Measurements from ENCODE around the gene CCNY. TPM values are rescaled to one million over a fixed set of nuclear protein-coding genes. Genes with fewer than 3 reads are reported as not detected.

The CCNY gene
- total RNA-seq, 3 donors from 2014 or later (not counting 1 experiment from before 2014, with no cell fraction given) = 71.0 to 87.2 (median 74.3) TPM

DNA sequence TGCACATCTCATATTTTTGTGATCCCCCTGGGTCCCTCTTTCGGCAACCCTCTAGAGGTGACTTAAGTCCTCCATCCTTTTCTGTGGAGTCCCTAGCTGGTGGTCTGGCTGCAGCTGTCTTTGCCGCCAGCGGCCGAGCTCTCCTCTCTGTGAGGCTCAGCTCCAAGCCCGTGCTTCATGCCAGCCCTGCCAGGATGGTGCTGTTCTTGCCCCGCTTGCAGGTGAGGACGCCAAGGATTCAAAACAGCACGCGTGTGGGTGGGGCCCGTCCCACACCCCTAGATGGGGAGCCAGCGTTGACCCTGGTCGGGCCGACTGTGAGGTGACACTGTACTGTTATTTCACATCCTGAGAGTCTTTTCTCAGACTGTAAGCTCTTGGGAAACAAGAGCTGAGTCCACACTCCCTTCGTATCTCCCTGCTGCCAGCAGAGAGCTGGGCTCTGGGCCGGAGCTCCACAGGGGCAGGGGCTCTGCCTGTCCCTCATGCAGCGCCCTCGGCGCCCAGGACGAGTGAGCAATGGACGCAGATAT, 232.2 kb downstream of the CCNY start:
- Histone ChIP-seq H3K4me3 (ENCODE audit: low read length) (no peak overlapping the region), H3K27ac (ENCODE audit: low read length) (no peak overlapping the region), H3K9me3 (ENCODE audit: control insufficient read depth, insufficient read depth, low read length) (no peaks in the 10 kb centered on the region), H3K27me3 (ENCODE audit: control insufficient read depth, insufficient read depth, low read length) (no peaks in the 10 kb centered on the region), H3K36me3 (ENCODE audit: control insufficient read depth, insufficient read depth, low read length) (peaks cover 37% of the 10 kb centered on the region), H3K4me1 (ENCODE audit: control insufficient read depth, insufficient read depth, low read length) (peaks cover 8% of the 10 kb centered on the region)
- ATAC-seq (peak in 1 of 3 donors; percentile 25), DNase-seq (no peak)
- Mint-ChIP-seq H3K9me3 (no peaks in the 10 kb centered on the region), H3K4me1 (peaks cover 0 to 13% of the 10 kb centered on the region in 2 donors), H3K27ac (no peak overlapping the region), H3K27me3 (ENCODE audit: low read depth in 2 of 2) (no peaks in the 10 kb centered on the region), H3K36me3 (no peaks in the 10 kb centered on the region), H3K4me3 (no peak overlapping the region)
- intact Hi-C loops (cut with micrococcal nuclease) = no loop called here
- TF ChIP-seq, protein P1, sequence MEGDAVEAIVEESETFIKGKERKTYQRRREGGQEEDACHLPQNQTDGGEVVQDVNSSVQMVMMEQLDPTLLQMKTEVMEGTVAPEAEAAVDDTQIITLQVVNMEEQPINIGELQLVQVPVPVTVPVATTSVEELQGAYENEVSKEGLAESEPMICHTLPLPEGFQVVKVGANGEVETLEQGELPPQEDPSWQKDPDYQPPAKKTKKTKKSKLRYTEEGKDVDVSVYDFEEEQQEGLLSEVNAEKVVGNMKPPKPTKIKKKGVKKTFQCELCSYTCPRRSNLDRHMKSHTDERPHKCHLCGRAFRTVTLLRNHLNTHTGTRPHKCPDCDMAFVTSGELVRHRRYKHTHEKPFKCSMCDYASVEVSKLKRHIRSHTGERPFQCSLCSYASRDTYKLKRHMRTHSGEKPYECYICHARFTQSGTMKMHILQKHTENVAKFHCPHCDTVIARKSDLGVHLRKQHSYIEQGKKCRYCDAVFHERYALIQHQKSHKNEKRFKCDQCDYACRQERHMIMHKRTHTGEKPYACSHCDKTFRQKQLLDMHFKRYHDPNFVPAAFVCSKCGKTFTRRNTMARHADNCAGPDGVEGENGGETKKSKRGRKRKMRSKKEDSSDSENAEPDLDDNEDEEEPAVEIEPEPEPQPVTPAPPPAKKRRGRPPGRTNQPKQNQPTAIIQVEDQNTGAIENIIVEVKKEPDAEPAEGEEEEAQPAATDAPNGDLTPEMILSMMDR (IDR thresholded peaks at IDR 0.05) = no peak
- WGBS (ENCODE audit: insufficient coverage) = 94% methylated on average over 20 of the region's 20 CpGs

DNA sequence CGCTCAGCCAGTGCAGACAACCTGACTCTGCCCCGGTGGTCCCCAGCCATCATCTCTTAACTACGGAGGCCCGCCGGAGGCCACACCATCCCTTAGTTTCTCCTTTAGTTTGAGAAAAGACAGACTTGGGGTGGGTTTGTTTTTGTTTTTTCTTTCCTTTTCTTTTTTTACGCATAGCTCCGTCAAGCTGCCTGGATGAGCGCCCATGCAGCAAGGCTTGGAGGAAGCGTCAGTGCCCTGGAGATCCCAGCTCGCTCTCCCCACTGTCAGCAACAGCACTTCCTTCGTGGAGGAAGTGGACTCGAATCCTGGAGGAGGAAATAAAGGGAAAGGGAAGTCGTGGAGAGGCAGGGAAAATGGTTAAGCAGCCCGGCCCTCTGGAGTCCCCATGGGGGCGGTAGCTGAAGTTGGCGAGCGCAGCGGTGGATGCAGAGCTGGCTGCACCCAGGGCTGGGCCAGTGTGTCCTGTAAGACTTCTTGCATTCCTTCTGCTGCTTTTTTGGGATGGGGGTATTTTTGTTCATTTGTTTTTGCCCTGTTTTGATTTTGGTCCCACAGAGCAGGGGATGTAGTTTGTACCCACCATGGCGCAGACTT, 232.9 kb downstream of the CCNY start:
- intact Hi-C loops (cut with micrococcal nuclease) = no loop called here
- H3K36me3 Mint-ChIP-seq = no peaks in the 10 kb centered on the region
- H3K9me3 Mint-ChIP-seq = no peaks in the 10 kb centered on the region
- TF ChIP-seq, protein P1 (IDR thresholded peaks at IDR 0.05) = no peak
- DNase-seq (no peak), ATAC-seq (no peak)
- no peaks in the 10 kb centered on the region for H3K27me3 Mint-ChIP-seq (ENCODE audit: low read depth in 2 of 2)
- Histone ChIP-seq H3K36me3 (ENCODE audit: control insufficient read depth, insufficient read depth, low read length) (peaks cover 37% of the 10 kb centered on the region), H3K9me3 (ENCODE audit: control insufficient read depth, insufficient read depth, low read length) (no peaks in the 10 kb centered on the region), H3K4me3 (ENCODE audit: low read length) (no peak overlapping the region), H3K27ac (ENCODE audit: low read length) (no peak overlapping the region), H3K4me1 (ENCODE audit: control insufficient read depth, insufficient read depth, low read length) (peaks cover 7% of the 10 kb centered on the region), H3K27me3 (ENCODE audit: control insufficient read depth, insufficient read depth, low read length) (no peaks in the 10 kb centered on the region)
- WGBS (ENCODE audit: insufficient coverage) = 89% methylated on average over 19 of the region's 19 CpGs
- H3K27ac Mint-ChIP-seq = no peak overlapping the region
- H3K4me1 Mint-ChIP-seq = peaks cover 0 to 10% of the 10 kb centered on the region in 2 donors
- no peak overlapping the region for H3K4me3 Mint-ChIP-seq

DNA sequence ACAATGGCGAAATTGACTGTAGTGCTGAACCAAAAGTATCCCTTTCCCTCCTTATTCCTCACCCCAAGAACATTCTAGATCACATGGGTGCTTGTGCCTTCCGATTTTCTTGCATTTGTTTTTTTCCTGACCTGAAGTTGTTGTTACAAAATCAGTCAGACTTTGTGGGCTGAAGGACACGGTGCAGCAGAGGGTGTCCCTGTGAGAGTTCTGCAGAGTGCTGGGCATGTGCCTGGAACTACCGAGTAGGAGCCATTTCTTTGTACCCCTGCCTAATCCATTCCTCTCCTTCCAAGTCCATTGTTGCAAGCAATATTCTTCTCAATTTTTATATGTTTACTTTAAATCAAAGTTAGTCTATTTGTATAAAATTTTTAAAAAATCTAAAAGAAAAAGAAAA, 233.5 kb downstream of the CCNY start:
- DNase-seq (no peak), ATAC-seq (no peak)
- Mint-ChIP-seq H3K27me3 (ENCODE audit: low read depth in 2 of 2) (no peaks in the 10 kb centered on the region), H3K9me3 (no peaks in the 10 kb centered on the region), H3K4me3 (no peak overlapping the region), H3K27ac (no peak overlapping the region), H3K36me3 (no peaks in the 10 kb centered on the region), H3K4me1 (peaks cover 0 to 4% of the 10 kb centered on the region in 2 donors)
- no peaks in the 10 kb centered on the region for H3K27me3 ChIP-seq (ENCODE audit: control insufficient read depth, insufficient read depth, low read length)
- H3K36me3 ChIP-seq (ENCODE audit: control insufficient read depth, insufficient read depth, low read length) = peaks cover 41% of the 10 kb centered on the region
- no peak overlapping the region for H3K4me3 ChIP-seq (ENCODE audit: low read length)
- WGBS (ENCODE audit: insufficient coverage) = 96% methylated on average over 4 of the region's 4 CpGs
- H3K9me3 ChIP-seq (ENCODE audit: control insufficient read depth, insufficient read depth, low read length) = no peaks in the 10 kb centered on the region
- no peak overlapping the region for H3K27ac ChIP-seq (ENCODE audit: low read length)
- intact Hi-C loops (cut with micrococcal nuclease) = no loop called here
- H3K4me1 ChIP-seq (ENCODE audit: control insufficient read depth, insufficient read depth, low read length) = peaks cover under 1% of the 10 kb centered on the region
- TF ChIP-seq, protein P1 (IDR thresholded peaks at IDR 0.05) = no peak

DNA sequence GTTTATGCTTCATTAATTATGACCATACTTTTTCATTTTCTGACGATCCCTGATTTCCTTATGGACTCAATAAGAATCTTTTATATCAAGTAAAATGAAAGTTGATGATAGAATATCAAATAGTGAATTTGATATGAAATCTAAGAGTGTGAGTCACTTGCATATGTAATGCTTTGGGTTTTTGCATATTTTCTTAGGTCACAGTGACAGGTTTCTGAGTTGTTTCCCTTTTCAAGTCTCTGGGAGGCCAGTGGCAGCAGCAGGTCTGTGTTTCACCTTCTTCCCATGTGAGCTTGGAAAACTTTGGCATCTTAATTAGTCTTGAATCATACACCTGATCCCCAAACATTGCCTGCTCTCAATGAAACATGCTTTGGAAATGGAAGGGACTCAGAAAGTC, 234.1 kb downstream of the CCNY start:
- Histone ChIP-seq H3K4me3 (ENCODE audit: low read length) (no peak overlapping the region), H3K27me3 (ENCODE audit: control insufficient read depth, insufficient read depth, low read length) (no peaks in the 10 kb centered on the region), H3K27ac (ENCODE audit: low read length) (no peak overlapping the region), H3K4me1 (ENCODE audit: control insufficient read depth, insufficient read depth, low read length) (no peaks in the 10 kb centered on the region), H3K36me3 (ENCODE audit: control insufficient read depth, insufficient read depth, low read length) (peaks cover 43% of the 10 kb centered on the region), H3K9me3 (ENCODE audit: control insufficient read depth, insufficient read depth, low read length) (no peaks in the 10 kb centered on the region)
- TF ChIP-seq, protein P1 (IDR thresholded peaks at IDR 0.05) = no peak
- DNase-seq = no peak
- no peak for ATAC-seq
- no peak overlapping the region for H3K4me3 Mint-ChIP-seq
- H3K27ac Mint-ChIP-seq = no peak overlapping the region
- WGBS (ENCODE audit: insufficient coverage) = no CpG with 5 or more reads among the region's 1 CpG
- no peaks in the 10 kb centered on the region for H3K27me3 Mint-ChIP-seq (ENCODE audit: low read depth in 2 of 2)
- no peaks in the 10 kb centered on the region for H3K4me1 Mint-ChIP-seq
- intact Hi-C loops (cut with micrococcal nuclease) = no loop called here
- no peaks in the 10 kb centered on the region for H3K36me3 Mint-ChIP-seq
- no peaks in the 10 kb centered on the region for H3K9me3 Mint-ChIP-seq
